ENCODE measurements around the gene KCTD4. TPM values are rescaled to one million over a fixed set of nuclear protein-coding genes. Genes with fewer than 3 reads are reported as not detected.

KCTD4 gene
- total RNA-seq, 1 donor from 2014 or later: not detected

DNA sequence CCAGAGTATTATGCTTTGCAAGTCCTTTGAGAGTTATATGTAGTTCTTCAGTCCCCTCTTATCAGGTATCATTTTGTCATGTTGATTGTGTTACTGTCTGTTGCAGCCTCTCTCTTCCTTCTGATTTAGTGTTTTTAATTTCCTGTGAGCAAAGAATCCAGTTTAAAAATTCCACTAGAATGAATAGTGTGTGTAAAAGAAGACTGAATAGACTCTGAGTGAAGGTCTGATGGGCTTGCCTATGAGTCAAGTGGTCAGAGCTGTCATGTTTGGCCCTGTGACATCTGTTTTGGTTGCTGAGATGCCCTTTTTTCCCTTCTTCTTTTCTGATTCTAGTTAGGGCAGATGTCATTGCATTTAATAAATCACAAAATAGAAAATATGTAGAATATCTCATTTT is 23.3 kb upstream of the KCTD4 start:
- Mint-ChIP-seq H3K27ac (ENCODE audit: unreplicated experiment) (no peak overlapping the region), H3K4me1 (ENCODE audit: unreplicated experiment) (no peaks in the 10 kb centered on the region), H3K4me3 (ENCODE audit: unreplicated experiment) (no peak overlapping the region), H3K9me3 (ENCODE audit: unreplicated experiment) (no peaks in the 10 kb centered on the region), H3K27me3 (ENCODE audit: unreplicated experiment) (no peaks in the 10 kb centered on the region), H3K36me3 (ENCODE audit: low read depth, unreplicated experiment) (no peaks in the 10 kb centered on the region)
- no peak for DNase-seq (ENCODE audit: low spot score)
- TF ChIP-seq, protein P1, sequence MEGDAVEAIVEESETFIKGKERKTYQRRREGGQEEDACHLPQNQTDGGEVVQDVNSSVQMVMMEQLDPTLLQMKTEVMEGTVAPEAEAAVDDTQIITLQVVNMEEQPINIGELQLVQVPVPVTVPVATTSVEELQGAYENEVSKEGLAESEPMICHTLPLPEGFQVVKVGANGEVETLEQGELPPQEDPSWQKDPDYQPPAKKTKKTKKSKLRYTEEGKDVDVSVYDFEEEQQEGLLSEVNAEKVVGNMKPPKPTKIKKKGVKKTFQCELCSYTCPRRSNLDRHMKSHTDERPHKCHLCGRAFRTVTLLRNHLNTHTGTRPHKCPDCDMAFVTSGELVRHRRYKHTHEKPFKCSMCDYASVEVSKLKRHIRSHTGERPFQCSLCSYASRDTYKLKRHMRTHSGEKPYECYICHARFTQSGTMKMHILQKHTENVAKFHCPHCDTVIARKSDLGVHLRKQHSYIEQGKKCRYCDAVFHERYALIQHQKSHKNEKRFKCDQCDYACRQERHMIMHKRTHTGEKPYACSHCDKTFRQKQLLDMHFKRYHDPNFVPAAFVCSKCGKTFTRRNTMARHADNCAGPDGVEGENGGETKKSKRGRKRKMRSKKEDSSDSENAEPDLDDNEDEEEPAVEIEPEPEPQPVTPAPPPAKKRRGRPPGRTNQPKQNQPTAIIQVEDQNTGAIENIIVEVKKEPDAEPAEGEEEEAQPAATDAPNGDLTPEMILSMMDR (IDR thresholded peaks at IDR 0.05; ENCODE audit: unreplicated experiment): no peak

GRCh38 chr13:45222919-45223318 is 22.1 kb upstream of the KCTD4 start:
- H3K27ac Mint-ChIP-seq (ENCODE audit: unreplicated experiment): no peak overlapping the region
- peaks cover 1% of the 10 kb centered on the region for H3K27me3 Mint-ChIP-seq (ENCODE audit: unreplicated experiment)
- H3K36me3 Mint-ChIP-seq (ENCODE audit: low read depth, unreplicated experiment): no peaks in the 10 kb centered on the region
- no peak for DNase-seq (ENCODE audit: low spot score)
- no peaks in the 10 kb centered on the region for H3K9me3 Mint-ChIP-seq (ENCODE audit: unreplicated experiment)
- H3K4me3 Mint-ChIP-seq (ENCODE audit: unreplicated experiment): no peak overlapping the region
- H3K4me1 Mint-ChIP-seq (ENCODE audit: unreplicated experiment): no peaks in the 10 kb centered on the region
- TF ChIP-seq, protein P1 (IDR thresholded peaks at IDR 0.05; ENCODE audit: unreplicated experiment): no peak

DNA sequence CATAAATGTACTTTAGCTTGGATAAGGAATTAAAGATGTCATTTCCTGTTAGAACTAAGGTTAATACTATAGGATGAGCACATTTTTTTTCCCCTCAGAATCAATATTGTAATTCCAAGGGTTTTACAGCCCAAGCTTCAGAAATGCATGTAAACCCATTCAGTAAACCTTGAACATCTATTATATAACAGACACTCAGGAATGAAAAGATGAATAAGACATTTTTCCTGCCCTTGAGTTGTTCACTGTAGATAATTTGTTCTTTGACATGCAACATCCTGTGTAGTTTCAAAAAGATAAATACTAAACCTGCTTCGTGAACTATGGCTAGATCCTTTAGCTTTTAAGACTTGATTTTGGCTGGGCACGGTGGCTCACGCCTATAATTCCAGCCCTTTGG is 21.7 kb upstream of the KCTD4 start:
- Mint-ChIP-seq H3K4me3 (ENCODE audit: unreplicated experiment) (no peak overlapping the region), H3K9me3 (ENCODE audit: unreplicated experiment) (no peaks in the 10 kb centered on the region), H3K27ac (ENCODE audit: unreplicated experiment) (no peak overlapping the region), H3K27me3 (ENCODE audit: unreplicated experiment) (peaks cover 1% of the 10 kb centered on the region), H3K36me3 (ENCODE audit: low read depth, unreplicated experiment) (no peaks in the 10 kb centered on the region), H3K4me1 (ENCODE audit: unreplicated experiment) (no peaks in the 10 kb centered on the region)
- TF ChIP-seq, protein P1 (IDR thresholded peaks at IDR 0.05; ENCODE audit: unreplicated experiment): no peak
- DNase-seq (ENCODE audit: low spot score): no peak

GRCh38 chr13:45220403-45220802 is 19.6 kb upstream of the KCTD4 start:
- H3K9me3 Mint-ChIP-seq (ENCODE audit: unreplicated experiment): no peaks in the 10 kb centered on the region

GRCh38 chr13:45219938-45220375 is 19.1 kb upstream of the KCTD4 start:
- peaks cover 1% of the 10 kb centered on the region for H3K27me3 Mint-ChIP-seq (ENCODE audit: unreplicated experiment)
- H3K4me1 Mint-ChIP-seq (ENCODE audit: unreplicated experiment): no peaks in the 10 kb centered on the region
- DNase-seq (ENCODE audit: low spot score): no peak
- no peaks in the 10 kb centered on the region for H3K9me3 Mint-ChIP-seq (ENCODE audit: unreplicated experiment)
- H3K36me3 Mint-ChIP-seq (ENCODE audit: low read depth, unreplicated experiment): no peaks in the 10 kb centered on the region
- no peak overlapping the region for H3K27ac Mint-ChIP-seq (ENCODE audit: unreplicated experiment)
- H3K4me3 Mint-ChIP-seq (ENCODE audit: unreplicated experiment): no peak overlapping the region
- TF ChIP-seq, protein P1 (IDR thresholded peaks at IDR 0.05; ENCODE audit: unreplicated experiment): no peak

More at GRCh38 chr13:45220403-45220802, 19.6 kb upstream of the KCTD4 start:
- Mint-ChIP-seq H3K27me3 (ENCODE audit: unreplicated experiment) (peaks cover 1% of the 10 kb centered on the region), H3K4me3 (ENCODE audit: unreplicated experiment) (no peak overlapping the region), H3K36me3 (ENCODE audit: low read depth, unreplicated experiment) (no peaks in the 10 kb centered on the region), H3K4me1 (ENCODE audit: unreplicated experiment) (no peaks in the 10 kb centered on the region), H3K27ac (ENCODE audit: unreplicated experiment) (no peak overlapping the region)
- TF ChIP-seq, protein P1 (IDR thresholded peaks at IDR 0.05; ENCODE audit: unreplicated experiment): no peak
- no peak for DNase-seq (ENCODE audit: low spot score)

Data from endothelial cell (in vitro differentiated cells).